Measurements from ENCODE around the gene WDR37.

WDR37 gene

GRCh38 chr10:1120306-1120705 is 64.1 kb downstream of the WDR37 start:
- Histone ChIP-seq H3K4me3 (replicated peaks; ENCODE audit: low read depth, low read length) (no peak overlapping the region), H3K27me3 (replicated peaks; ENCODE audit: control insufficient read depth, insufficient read depth, low read length) (no peaks in the 10 kb centered on the region), H3K36me3 (ENCODE audit: control insufficient read depth, insufficient read depth, low read length) (peaks cover 38% of the 10 kb centered on the region)
- no peak for DNase-seq (ENCODE audit: extremely low read depth, insufficient read length)
- no peak for TF ChIP-seq CTCF (IDR thresholded peaks at IDR 0.05; ENCODE audit: insufficient read depth, low read length, poor library complexity, severe bottlenecking)

- no peaks in the 10 kb centered on the region for H3K27me3 ChIP-seq (replicated peaks; ENCODE audit: control insufficient read depth, insufficient read depth, low read length)
- peaks cover 36% of the 10 kb centered on the region for H3K36me3 ChIP-seq (ENCODE audit: control insufficient read depth, insufficient read depth, low read length)
- TF ChIP-seq CTCF (IDR thresholded peaks at IDR 0.05; ENCODE audit: insufficient read depth, low read length, poor library complexity, severe bottlenecking): no peak
- H3K4me3 ChIP-seq (replicated peaks; ENCODE audit: low read depth, low read length): no peak overlapping the region
- DNase-seq (ENCODE audit: extremely low read depth, insufficient read length): no peak
These were observed 64.6 kb downstream of the WDR37 start for GRCh38 chr10:1120801-1121211.

GRCh38 chr10:1121271-1121970 is 65.2 kb downstream of the WDR37 start:
- no peak for TF ChIP-seq CTCF (IDR thresholded peaks at IDR 0.05; ENCODE audit: insufficient read depth, low read length, poor library complexity, severe bottlenecking)
- H3K27me3 ChIP-seq (replicated peaks; ENCODE audit: control insufficient read depth, insufficient read depth, low read length): no peaks in the 10 kb centered on the region
- H3K36me3 ChIP-seq (ENCODE audit: control insufficient read depth, insufficient read depth, low read length): peaks cover 34% of the 10 kb centered on the region
- no peak for DNase-seq (ENCODE audit: extremely low read depth, insufficient read length)
- H3K4me3 ChIP-seq (replicated peaks; ENCODE audit: low read depth, low read length): no peak overlapping the region

GRCh38 chr10:1122349-1122748 is 66.2 kb downstream of the WDR37 start:
- no peak for DNase-seq (ENCODE audit: extremely low read depth, insufficient read length)
- Histone ChIP-seq H3K27me3 (replicated peaks; ENCODE audit: control insufficient read depth, insufficient read depth, low read length) (no peaks in the 10 kb centered on the region), H3K4me3 (replicated peaks; ENCODE audit: low read depth, low read length) (no peak overlapping the region), H3K36me3 (ENCODE audit: control insufficient read depth, insufficient read depth, low read length) (peaks cover 31% of the 10 kb centered on the region)
- no peak for TF ChIP-seq CTCF (IDR thresholded peaks at IDR 0.05; ENCODE audit: insufficient read depth, low read length, poor library complexity, severe bottlenecking)

- DNase-seq (ENCODE audit: extremely low read depth, insufficient read length): no peak
- Histone ChIP-seq H3K4me3 (replicated peaks; ENCODE audit: low read depth, low read length) (no peak overlapping the region), H3K36me3 (ENCODE audit: control insufficient read depth, insufficient read depth, low read length) (peaks cover 31% of the 10 kb centered on the region), H3K27me3 (replicated peaks; ENCODE audit: control insufficient read depth, insufficient read depth, low read length) (no peaks in the 10 kb centered on the region)
- no peak for TF ChIP-seq CTCF (IDR thresholded peaks at IDR 0.05; ENCODE audit: insufficient read depth, low read length, poor library complexity, severe bottlenecking)
These were observed 67.0 kb downstream of the WDR37 start for GRCh38 chr10:1123198-1123597.

GRCh38 chr10:1123972-1124371 is 67.8 kb downstream of the WDR37 start:
- no peak overlapping the region for H3K4me3 ChIP-seq (replicated peaks; ENCODE audit: low read depth, low read length)
- peaks cover 30% of the 10 kb centered on the region for H3K36me3 ChIP-seq (ENCODE audit: control insufficient read depth, insufficient read depth, low read length)
- H3K27me3 ChIP-seq (replicated peaks; ENCODE audit: control insufficient read depth, insufficient read depth, low read length): no peaks in the 10 kb centered on the region
- no peak for TF ChIP-seq CTCF (IDR thresholded peaks at IDR 0.05; ENCODE audit: insufficient read depth, low read length, poor library complexity, severe bottlenecking)
- no peak for DNase-seq (ENCODE audit: extremely low read depth, insufficient read length)

Data from GM06990 (cell line).